GM21619 (cell line): ENCODE data around the gene JADE2.

Experiments
- ATAC-seq: cut with Tn5 transposase; IDR thresholded peaks from one replicate; pipeline ENCODE4 v1.9.1; 2021; ENCODE audit not compliant: unreplicated experiment

Gene JADE2

GRCh38 chr5:134568337-134568700 lies 42.8 kb downstream of the JADE2 start:
- ATAC-seq, result no peak

- no peak for ATAC-seq
Measured at GRCh38 chr5:134568761-134569695, 43.6 kb downstream of the JADE2 start.

GRCh38 chr5:134569758-134570364 lies 44.4 kb downstream of the JADE2 start:
- ATAC-seq, result no peak

GRCh38 chr5:134570365-134570758 lies 44.9 kb downstream of the JADE2 start:
- no peak for ATAC-seq

- ATAC-seq, result no peak
Measured at GRCh38 chr5:134570886-134571285, 45.4 kb downstream of the JADE2 start.

- ATAC-seq, result no peak
Measured at GRCh38 chr5:134571693-134572405, 46.4 kb downstream of the JADE2 start.

- ATAC-seq, result no peak
Measured at GRCh38 chr5:134572811-134573210, 47.3 kb downstream of the JADE2 start.

- ATAC-seq, result no peak
Measured at GRCh38 chr5:134574521-134574920, 49.1 kb downstream of the JADE2 start.

GRCh38 chr5:134575316-134575715 lies 49.8 kb downstream of the JADE2 start:
- no peak for ATAC-seq

- ATAC-seq, result no peak
Measured at GRCh38 chr5:134576386-134577021, 51.0 kb downstream of the JADE2 start.

GRCh38 chr5:134577022-134577795 lies 51.7 kb downstream of the JADE2 start:
- ATAC-seq, result no peak

GRCh38 chr5:134577796-134578577 lies 52.5 kb downstream of the JADE2 start:
- ATAC-seq, result no peak

GRCh38 chr5:134578578-134579283 lies 53.3 kb downstream of the JADE2 start:
- ATAC-seq, result no peak

- no peak for ATAC-seq
Measured at GRCh38 chr5:134579284-134579771, 53.9 kb downstream of the JADE2 start.

GRCh38 chr5:134580001-134580460 lies 54.6 kb downstream of the JADE2 start:
- ATAC-seq, result no peak

- ATAC-seq, result no peak
Measured at GRCh38 chr5:134581241-134581981, 55.9 kb downstream of the JADE2 start.

GRCh38 chr5:134582281-134582680 lies 56.8 kb downstream of the JADE2 start:
- ATAC-seq, result no peak

- ATAC-seq, result no peak
Measured at GRCh38 chr5:134582941-134583340, 57.5 kb downstream of the JADE2 start.
